Measurements from ENCODE around the gene TMEM132C. TPM values are rescaled to one million over a fixed set of nuclear protein-coding genes. Genes with fewer than 3 reads are reported as not detected.
"Not testable (repeated sequence)": the region's sequence is repeated elsewhere in the genome, so short reads cannot be mapped to it uniquely, and the experiment has no call there.

Gene TMEM132C
- polyA plus RNA-seq, 4 donors, result 1.9 to 3.7 (median 3.3) TPM

DNA sequence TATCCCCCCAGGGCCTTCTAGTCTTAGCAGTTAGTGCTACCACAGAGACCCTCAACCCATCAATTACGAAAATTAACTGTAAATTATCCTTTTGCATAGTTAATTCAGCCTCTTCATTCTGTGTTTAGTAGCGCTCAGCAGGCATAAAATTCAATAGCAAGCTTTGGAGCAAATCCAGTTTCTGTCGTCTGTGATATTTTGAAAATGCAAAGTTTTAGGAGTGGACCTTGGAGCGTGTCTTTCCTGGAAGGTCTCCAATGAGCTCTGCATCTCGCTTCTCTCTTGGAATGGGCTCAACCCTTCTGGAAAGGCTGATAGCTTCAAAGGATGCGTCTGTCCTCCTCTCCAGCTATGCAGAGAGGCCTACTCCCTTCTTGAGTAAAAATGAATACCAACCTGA, 333.9 kb downstream of the TMEM132C start:
- DNase-seq (ENCODE audit: low read depth in 4 of 4, low spot score in 3 of 4), result no peak

DNA sequence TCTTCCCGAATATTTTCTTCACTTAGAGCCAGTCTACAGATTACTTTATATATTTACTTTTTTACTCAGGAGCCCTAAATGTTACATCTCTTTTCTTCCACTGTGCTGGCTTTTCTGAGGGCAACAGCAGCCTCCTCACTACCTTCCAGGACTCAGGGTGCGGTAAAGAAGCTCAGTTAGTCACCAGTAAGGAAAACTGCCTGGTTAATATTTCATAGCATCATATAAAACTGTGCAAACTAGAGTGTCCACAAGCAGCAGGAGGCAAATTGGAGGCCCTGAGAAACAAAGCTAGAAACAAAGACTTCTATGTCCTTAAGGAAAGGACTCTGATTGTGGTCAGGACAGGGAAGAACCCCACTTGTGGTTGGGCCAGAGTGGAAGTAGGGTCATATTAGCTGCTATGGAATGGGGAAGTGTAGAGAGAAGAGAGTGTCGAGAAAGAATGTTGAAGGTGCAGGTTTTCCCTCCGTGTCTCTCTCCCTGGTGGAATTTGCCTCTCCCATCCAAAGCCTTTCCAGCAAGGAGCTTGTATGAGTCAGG, 336.7 kb downstream of the TMEM132C start:
- DNase-seq (ENCODE audit: low read depth in 4 of 4, low spot score in 3 of 4), result no peak

DNA sequence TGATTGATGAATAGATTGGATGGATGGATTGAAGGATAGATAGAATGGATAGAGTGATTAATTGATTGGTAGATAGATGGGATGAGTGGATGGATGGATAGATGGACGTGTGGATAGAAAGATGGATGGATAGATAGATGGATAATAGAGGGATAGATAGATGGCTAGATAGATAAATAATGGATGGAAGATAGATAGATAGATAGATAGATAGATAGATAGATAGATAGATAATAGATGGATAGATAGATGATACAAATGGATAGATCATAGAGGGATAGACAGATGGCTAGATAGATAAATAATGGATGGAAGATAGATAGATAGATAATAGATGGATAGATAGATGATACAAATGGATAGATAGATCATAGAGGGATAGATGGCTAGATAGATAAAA, 337.2 kb downstream of the TMEM132C start:
- DNase-seq (ENCODE audit: low read depth in 4 of 4, low spot score in 3 of 4), result not testable (repeated sequence)

DNA sequence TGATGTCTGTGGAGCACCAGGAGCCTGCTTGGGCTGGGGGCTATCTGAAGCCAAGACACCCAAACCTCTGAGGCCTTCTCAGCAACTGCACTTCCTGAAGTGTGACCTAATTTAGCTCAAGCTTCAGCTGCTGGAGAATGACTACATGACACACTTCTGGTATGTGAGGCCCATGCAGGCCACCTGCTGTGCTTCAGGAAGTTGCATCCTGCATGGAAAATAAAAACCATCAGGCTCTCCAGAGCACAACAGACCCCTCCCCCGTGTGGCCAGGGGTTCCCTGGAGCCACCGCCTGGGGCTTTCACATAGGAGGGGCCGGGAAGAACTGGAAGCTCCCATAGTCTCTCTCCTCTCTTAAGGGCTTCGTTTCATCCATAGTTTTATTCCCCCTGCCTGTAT, 339.1 kb downstream of the TMEM132C start:
- no peak for DNase-seq (ENCODE audit: low read depth in 4 of 4, low spot score in 3 of 4)

DNA sequence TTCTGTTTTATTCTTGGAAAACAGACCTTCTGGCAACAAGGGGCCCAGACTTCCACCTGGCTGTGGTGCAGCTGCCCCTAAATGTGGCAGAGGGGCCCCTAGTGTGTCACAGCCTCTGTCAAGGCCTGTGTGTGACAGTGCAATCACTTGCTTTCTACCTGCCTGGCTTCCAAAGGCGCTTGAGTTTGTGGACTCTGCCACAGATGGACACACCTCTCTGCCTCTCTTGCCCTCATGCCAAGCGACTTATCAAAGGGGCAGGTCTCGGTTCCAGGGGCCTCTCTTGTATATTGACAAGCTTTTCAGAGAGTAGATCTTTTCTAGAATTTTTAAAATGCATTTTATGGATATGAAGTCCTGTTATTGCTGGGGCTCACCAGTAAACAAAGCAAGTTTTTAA, 339.6 kb downstream of the TMEM132C start:
- no peak for DNase-seq (ENCODE audit: low read depth in 4 of 4, low spot score in 3 of 4)

DNA sequence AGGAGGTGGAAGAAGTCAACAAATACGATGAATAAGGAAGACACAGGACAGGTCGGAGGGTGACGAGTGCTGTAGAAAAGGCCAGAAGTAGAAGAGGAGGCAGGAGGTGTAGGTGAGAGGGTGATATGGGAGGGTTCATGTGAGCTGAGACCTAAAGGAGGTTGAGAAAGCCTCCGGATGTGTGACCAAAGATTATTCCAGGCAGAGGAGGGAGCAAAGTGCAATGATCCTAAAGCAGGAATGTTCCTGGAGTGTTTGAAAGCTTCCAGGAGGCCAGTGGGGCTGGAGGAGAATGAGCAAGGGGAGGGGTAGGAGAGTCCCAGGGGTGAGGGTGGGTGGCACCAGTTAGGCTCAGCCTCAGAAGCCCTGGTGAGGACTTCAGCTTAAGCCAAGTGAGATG, 340.0 kb downstream of the TMEM132C start:
- no peak for DNase-seq (ENCODE audit: low read depth in 4 of 4, low spot score in 3 of 4)

DNA sequence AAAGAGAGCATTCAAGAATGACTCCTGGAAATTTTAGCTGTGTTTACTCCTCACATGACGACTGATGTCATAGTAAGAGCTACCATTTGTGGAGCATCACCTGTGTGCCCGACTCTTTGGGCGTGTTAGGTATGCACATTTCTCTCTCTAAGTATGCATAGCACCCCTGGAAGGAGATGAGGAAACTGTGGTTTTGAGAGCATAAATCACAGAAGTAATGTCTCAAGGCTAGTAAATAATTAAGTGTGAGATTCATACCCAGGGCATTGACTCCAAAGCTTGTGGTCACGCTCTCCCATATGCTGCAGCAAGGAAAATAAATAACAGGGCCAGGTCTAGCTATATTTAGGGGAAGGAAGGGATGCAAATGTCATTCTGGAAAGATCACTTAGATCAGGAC, 340.7 kb downstream of the TMEM132C start:
- DNase-seq (ENCODE audit: low read depth in 4 of 4, low spot score in 3 of 4), result no peak

DNA sequence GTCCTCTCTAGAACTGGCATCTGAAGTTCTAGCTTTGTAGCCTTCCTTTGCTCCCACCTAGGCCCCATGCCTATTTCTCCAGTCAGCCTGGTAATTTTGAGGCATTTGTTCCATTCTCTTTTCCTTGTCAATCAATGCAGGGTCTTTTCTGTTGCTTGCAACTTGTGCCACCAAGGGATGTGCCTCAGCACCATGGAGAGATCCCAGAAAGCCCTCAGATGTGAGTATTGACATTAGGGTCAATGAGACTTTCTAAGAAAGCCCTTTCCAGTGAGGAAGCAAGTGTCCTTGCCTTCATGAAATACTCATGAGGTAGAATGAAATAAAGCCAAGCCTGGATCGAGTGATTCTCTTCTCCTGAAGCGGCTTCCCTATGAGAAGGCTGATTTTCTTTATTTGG, 342.9 kb downstream of the TMEM132C start:
- no peak for DNase-seq (ENCODE audit: low read depth in 4 of 4, low spot score in 3 of 4)

DNA sequence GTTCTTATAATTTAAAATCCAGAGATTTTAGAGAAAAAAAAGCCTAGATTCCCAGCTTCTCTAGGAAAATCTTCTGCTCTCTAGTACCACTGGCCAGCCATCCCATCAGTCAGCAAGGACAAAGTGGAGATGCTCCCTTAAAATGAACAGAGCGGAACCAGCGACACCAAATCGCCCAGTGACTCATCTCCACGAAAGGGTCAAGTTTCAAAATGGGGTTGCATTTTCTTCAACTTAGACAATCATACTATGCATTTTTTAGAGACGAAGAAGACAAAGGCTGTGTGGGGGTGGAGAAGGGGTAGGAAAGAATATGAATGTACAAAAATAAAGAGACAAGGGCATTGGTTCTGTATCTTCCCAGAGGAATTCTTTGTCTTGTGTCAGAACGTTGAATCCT, 344.8 kb downstream of the TMEM132C start:
- DNase-seq (ENCODE audit: low read depth in 4 of 4, low spot score in 3 of 4), result no peak

DNA sequence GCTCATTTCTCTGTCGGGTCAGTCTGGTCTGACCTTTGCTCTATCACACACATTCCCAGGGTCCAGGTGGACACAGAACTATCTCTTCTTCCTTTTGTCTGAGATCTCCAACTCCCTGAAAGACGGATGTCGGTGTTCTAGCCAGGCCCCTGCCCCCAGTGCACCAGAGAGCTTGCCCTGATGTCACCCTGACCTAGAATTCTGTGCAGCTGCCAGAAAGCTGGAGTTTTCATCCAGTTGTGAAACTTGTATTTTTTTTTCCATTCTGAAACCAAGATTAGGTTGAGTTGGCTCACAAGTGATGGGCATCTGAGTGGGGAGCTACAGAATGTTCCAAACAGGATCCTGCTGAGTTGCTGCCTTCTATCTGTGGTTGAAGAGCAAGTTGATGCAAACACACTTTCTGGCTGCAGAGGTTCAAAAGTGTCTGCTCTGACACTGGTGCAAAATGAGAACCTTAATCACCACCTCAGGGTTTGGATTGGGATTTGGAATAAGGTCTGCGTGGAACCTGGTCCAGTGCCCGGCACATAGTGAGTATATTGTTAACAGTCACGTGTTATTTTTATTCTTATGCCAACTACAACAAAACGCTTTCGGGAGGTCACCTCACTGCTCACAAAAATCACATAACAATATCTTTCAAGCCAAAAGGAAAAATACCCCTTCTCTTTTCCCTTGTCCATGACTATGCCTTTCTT, 345.3 kb downstream of the TMEM132C start:
- no peak for DNase-seq (ENCODE audit: low read depth in 4 of 4, low spot score in 3 of 4)

DNA sequence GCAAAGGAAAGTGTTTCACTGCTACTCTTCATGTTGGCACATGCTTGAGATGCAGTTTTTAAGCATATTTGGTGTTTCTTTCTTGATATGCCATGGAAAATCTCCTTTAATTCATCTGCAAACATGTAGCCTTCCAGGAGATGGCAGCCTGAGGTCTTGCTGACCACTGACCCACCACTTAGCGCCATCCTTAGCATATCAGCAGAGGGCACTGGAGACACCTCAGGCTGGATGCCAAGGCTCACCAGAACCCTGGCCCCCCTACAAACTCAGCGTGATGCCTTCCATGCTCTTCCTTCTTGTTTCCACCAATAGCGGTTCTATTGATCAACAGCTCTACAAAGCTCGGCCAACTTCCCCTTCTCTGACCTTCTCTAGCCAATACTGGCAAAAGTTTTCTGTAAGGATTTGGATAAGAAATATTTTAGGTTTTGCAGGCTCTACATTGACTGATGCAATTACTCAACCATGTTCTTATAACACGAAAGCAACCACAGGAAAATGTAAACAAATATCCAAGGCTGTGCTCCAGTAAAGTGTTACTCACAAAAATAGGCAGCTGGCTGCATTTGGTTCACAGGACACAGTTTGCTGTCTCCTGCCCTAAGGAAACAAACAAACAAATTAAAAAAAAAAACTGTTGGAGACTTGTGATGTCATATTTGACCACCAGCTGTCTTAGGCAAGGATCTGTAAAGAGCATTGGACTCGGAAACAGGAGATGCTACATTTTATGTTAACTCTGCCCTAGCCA, 347.0 kb downstream of the TMEM132C start:
- DNase-seq (ENCODE audit: low read depth in 4 of 4, low spot score in 3 of 4), result no peak

DNA sequence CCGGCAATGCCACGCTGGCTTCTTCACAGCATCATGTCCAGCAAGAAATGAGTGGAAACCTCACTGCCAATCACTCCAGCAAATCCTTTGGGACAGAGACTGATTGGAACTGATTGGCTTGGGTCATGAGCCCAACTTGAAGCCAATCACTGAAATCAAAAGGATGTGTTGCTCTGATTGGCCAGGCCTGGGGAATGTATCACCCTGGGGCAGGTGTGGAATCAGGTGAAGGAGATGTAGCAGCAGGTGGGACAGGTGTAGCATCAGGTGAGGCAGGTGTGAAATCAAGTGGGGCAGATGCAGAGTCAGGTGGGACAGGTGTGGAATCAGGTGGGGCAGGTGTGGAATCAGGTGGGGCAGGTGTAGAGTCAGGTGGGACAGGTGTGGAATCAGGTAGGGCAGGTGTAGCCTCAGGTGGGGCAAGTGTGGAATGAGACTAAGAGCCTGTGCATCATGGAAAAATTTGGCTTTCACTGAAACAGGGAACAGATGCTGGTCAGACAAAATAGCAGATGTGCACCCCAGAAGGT, 350.4 kb downstream of the TMEM132C start:
- DNase-seq (ENCODE audit: low read depth in 4 of 4, low spot score in 3 of 4), result no peak

DNA sequence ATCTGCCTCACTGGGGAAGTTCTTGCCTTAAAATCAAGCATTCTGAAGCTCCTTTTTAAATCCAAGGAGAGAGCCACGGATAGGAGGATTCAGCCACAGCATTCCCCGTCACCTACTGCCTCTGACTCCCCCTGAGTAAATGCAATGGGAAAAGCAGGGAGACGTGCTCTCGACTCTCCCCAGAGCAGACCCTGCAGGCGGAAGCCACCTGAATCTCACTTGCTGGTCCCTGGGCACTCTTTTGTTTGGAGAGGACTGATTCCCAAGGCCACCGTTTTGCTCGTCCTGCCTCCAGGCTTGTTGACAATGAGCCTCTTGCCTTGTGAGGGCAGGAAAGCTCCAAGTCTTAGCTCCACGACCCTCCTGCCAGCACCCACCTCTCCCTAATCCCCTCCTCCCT, 352.3 kb downstream of the TMEM132C start:
- no peak for DNase-seq (ENCODE audit: low read depth in 4 of 4, low spot score in 3 of 4)

DNA sequence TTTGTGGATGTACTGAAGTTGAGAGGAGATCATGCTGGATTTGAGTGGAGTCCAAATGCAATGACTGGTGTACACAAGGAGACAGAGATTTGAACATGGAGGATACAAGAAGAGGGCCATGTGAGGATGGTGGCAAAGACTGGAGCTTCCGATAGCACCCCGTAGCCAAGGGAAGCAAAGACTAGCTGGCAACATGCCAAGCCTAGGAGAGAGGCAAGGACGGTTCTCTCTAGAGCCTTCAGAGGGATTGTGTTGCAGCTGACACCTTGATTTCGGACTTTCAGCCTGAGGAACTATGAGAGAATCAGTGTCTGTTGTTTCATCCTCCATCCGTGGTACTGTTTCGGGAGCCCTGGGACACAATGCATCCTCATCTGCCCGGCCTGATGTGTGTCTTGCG, 354.3 kb downstream of the TMEM132C start:
- DNase-seq (ENCODE audit: low read depth in 4 of 4, low spot score in 3 of 4), result no peak

DNA sequence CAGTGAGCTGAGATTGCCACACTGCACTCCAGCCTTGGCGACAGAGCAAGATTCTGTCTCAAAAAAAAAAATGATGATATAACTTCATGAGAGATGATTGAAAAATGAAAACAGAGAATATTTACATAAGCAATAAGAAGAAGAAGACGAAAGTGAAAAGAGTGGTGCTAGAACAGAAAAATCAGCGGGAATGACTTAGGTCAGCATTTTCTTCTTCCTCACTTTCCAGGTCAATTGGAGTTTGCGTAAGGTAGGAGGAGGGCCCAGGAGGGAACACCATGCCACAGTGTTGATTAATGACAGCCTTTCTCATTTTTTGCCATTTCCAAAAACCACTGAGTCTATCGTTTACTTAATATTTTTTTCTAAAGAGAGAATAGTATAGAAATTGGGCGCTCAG, 356.8 kb downstream of the TMEM132C start:
- DNase-seq (ENCODE audit: low read depth in 4 of 4, low spot score in 3 of 4), result no peak

DNA sequence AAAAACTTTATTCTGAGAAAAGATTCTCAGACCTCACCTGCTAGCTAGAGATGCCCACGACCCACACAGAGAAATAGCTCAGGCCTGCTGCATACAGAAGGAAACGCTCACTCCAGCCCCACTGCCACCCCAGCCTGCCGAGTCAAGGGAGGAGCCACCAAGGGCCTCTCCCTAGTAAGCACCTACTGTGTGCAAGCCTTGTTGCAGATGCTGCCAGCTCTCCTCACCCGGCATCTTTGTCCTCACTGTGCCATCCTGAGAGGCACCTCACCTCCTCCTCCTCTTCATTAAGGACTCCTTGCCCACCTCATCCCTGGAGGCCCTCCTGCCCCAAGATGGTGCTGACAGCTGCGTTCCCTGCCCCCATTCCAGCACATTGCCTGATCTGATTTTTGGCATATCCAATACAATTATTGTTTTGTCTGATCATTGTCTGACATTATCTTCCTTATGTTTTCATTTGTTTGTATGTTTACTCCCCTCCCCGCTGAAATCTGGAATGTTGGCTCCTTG, 359.9 kb downstream of the TMEM132C start:
- no peak for DNase-seq (ENCODE audit: low read depth in 4 of 4, low spot score in 3 of 4)

DNA sequence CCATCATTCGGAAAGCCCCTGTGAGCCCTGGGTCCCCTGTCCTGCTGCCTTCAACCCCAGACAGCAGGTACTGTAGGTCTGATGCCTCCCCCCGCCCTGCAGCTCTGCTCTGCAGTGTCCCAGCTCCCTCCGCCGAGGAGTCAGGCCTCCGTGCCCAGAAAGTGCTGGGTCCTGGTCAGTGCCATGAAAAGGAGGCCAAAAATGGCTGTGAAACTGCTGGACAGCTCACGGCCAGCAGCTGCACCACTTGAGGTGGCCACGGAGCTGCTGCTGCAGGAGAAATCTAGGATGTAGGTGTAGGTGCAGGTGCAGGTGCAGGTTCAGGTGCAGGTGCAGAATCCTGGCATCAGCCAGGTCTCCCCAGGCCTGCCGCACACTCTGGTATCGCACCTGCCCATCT, 360.7 kb downstream of the TMEM132C start:
- DNase-seq (ENCODE audit: low read depth in 4 of 4, low spot score in 3 of 4), result no peak

DNA sequence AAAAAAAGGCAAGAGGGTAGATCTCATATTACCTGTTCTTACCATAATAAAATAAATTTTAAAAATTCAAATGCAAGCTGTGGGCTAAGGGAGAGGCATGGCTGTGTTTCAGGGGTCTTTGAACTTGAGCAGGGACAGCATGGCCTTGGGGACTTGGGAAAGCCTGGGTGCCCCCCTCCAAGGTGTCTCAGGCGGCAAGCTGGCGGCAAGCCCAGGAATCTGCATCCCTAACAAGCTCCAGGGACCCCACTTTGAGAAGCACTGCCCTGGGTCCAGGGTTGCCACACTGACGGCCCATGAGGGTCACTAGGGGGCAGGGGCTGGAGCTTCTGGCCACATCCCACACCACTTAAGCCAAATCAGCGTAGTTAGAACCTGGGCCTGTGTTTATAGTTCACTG, 363.0 kb downstream of the TMEM132C start:
- DNase-seq (ENCODE audit: low read depth in 4 of 4, low spot score in 3 of 4), result no peak

DNA sequence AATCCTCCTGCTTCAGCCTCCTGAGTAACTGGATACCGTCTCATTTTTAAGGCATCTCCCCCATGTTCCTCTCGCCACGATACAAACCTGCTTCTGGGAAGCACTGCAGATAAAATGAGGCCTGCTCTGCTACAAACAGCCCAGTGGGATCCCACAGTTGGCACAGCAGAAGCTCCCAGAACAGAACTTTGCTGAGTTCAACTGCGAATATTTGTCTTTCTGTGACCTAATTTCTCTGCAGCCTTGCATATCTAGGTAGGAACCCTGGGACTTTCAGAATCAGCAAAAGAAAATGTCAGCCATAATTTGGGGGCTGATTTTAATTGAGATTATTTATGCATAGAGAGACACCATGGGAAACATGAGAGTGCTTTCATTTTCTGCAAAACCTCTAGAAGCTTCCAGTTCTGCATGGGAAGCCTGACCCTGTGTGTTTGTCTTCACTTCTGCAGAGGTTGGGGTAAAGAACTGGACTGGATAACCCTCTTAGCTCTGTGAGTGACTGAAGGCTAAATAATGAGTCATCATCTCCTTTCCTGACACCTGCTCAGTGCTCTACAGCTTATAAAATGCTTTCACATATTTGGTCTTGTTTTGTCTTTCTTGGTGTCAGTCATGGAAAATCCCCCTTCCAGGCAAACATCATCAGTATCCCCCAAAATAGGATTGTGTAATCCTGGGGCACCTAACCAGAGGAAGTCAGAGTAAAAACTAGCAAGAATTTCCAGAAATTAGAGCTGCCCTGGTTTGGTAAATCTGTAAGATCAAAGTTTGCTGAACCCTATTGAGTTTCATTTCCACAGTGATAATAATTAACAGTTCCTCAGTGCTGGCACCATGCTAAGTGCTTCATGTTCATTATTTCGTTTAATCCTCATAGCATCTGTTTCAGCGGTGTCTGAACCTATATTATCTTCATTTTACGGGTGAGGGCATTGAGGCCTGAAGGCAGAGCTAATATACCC, 371.0 kb downstream of the TMEM132C start:
- no peak for DNase-seq (ENCODE audit: low read depth in 4 of 4, low spot score in 3 of 4)

DNA sequence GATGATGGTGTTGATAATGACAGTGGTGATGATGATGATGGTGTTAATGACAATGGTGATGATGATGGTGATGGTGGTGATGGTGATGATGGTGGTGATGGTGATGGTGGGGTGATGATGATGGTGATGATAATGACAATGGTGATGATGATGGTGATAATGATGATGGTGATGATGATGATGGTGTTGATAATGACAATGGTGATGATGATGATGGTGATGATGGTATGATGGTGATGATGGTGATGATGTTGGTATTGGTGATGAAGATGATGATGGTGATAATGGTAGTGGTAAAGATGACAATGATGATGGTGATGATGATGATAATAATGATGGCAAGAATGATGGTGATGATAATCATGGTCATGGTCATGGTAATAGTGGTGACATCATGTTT, 372.1 kb downstream of the TMEM132C start:
- no peak for DNase-seq (ENCODE audit: low read depth in 4 of 4, low spot score in 3 of 4)
